GM23248 (cell line): ENCODE results near the gene ACVRL1. TPM values are rescaled to one million over a fixed set of nuclear protein-coding genes. Genes with fewer than 3 reads are reported as not detected.

ENCODE experiments used
- DNase-seq: peaks from one replicate; pipeline ENCODE4 v3.0.0-alpha.2; 2015
- H2AFZ ChIP-seq: fragments of 200-600 bp; sonication (generic); 2 replicates; pipeline ENCODE4 v1.6.1; 2016; ENCODE audit warnings: antibody characterized with exemption
- H3F3A ChIP-seq: fragments of 200-600 bp; sonication (generic); 2 replicates; pipeline ENCODE4 v1.6.1; 2016; ENCODE audit warnings: mild to moderate bottlenecking, antibody characterized with exemption, mixed run types; ENCODE audit not compliant: insufficient read depth
- H3K27ac ChIP-seq: fragments of 200-600 bp; sonication (generic); 2 replicates; pipeline ENCODE4 v1.5.1; 2016; ENCODE audit warnings: mild to moderate bottlenecking
- H3K27me3 ChIP-seq: fragments of 200-600 bp; sonication (generic); replicated peaks from 2 replicates; pipeline ENCODE4 v1.6.1; 2016; ENCODE audit warnings: mild to moderate bottlenecking; ENCODE audit not compliant: insufficient read depth
- H3K36me3 ChIP-seq: fragments of 200-600 bp; sonication (generic); 2 replicates; pipeline ENCODE4 v1.6.1; 2016; ENCODE audit warnings: low read depth, mild to moderate bottlenecking
- H3K4me1 ChIP-seq: fragments of 200-600 bp; sonication (generic); 2 replicates; pipeline ENCODE4 v1.6.1; 2016; ENCODE audit warnings: mild to moderate bottlenecking; ENCODE audit not compliant: insufficient read depth
- H3K4me2 ChIP-seq: fragments of 200-600 bp; sonication (generic); one replicate; pipeline ENCODE4 v1.6.1; 2016; ENCODE audit warnings: mild to moderate bottlenecking; ENCODE audit not compliant: unreplicated experiment
- H3K4me3 ChIP-seq: fragments of 200-600 bp; sonication (generic); 2 replicates; pipeline ENCODE4 v1.5.1; 2016; ENCODE audit warnings: mild to moderate bottlenecking
- H3K79me2 ChIP-seq: fragments of 200-600 bp; sonication (generic); 2 replicates; pipeline ENCODE4 v1.6.1; 2016; ENCODE audit warnings: mild to moderate bottlenecking; ENCODE audit not compliant: insufficient read depth
- H3K9ac ChIP-seq: fragments of 200-600 bp; sonication (generic); 2 replicates; pipeline ENCODE4 v1.6.1; 2016; ENCODE audit warnings: mild to moderate bottlenecking
- H3K9me2 ChIP-seq: fragments of 200-600 bp; sonication (generic); 2 replicates; pipeline ENCODE4 v1.6.1; 2016; ENCODE audit warnings: mixed run types, mild to moderate bottlenecking, moderate library complexity; ENCODE audit not compliant: insufficient read depth
- H3K9me3 ChIP-seq: fragments of 200-600 bp; sonication (generic); one replicate; pipeline ENCODE4 v1.6.1; 2017; ENCODE audit warnings: low read depth
- H4K20me1 ChIP-seq: fragments of 200-600 bp; sonication (generic); 2 replicates; pipeline ENCODE4 v1.6.0; 2016; ENCODE audit not compliant: insufficient read depth
- EZH2 ChIP-seq: fragments of 200-600 bp; sonication (generic); IDR thresholded peaks from 2 replicates; pipeline ENCODE4 v1.6.1; 2018; ENCODE audit warnings: antibody characterized with exemption, mild to moderate bottlenecking; ENCODE audit not compliant: insufficient read depth, poor library complexity, severe bottlenecking
- EZH2phosphoT487 ChIP-seq: fragments of 200-600 bp; sonication (generic); IDR thresholded peaks from 2 replicates; pipeline ENCODE4 v1.6.1; 2018; ENCODE audit warnings: antibody characterized with exemption, moderate library complexity, mild to moderate bottlenecking, low read depth; ENCODE audit not compliant: insufficient read depth
- WGBS, 2 experiments: methylation state at CpG; one replicate each; pipeline ENCODE4 v1.1.6; 2015 to 2017; ENCODE audit warnings: low lambda C conversion rate in 2 of 2, low coverage in 1 of 2; ENCODE audit errors: missing lambda C conversion rate in 2 of 2; 5-methylcytosine and 5-hydroxymethylcytosine counted together
- in situ Hi-C: fragments of 300-500 bp; cut with MboI; formaldehyde crosslinking; loops from 2 replicates; pipeline ENCODE4 v1.15.0; 2020
- polyA plus RNA-seq: library from polyadenylated mRNA; unstranded; fragments of >200 nt; fragmentation: Nextera tagmentation; extraction: Ambion mirVana; gene quantifications from 2 replicates; pipeline ENCODE4 v1.2.1, GENCODE V29; 2016
- total RNA-seq: library from RNA; depleted of rRNA; stranded (reverse); fragments of >200 nt; shearing (Covaris generic); gene quantifications from 2 replicates; pipeline ENCODE4 v1.2.3, GENCODE V29; 2014

The ACVRL1 gene
- total and polyA plus RNA-seq, 2 experiments from 2014 or later: 19.1 to 114 TPM

DNA sequence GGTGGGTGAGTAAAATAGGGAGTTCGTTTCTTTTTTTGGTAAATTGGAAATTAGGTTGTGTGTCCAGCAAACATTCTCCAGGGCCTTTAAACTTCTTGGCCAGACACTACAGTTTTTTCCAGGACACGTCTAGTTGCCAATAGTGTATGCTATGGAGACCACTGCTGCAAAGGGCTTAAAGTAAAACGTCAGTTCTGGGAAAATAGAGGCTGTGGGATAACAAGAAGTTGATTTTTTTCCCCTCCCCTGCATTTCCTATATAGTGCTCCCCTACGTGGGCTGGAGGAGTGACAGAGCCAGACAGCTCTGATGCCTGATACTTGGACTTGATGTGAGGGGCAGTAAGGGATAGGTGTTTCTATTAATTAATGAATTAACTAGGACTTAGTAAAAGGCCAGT lies 46.6 kb downstream of the ACVRL1 start:
- Histone ChIP-seq H2AFZ (no peak overlapping the region), H3K9ac (peak overlapping the region; percentile 97), H4K20me1 (peaks cover 3% of the 10 kb centered on the region; the same call in 1 of the 2 replicates), H3K9me3 (no peaks in the 10 kb centered on the region), H3K9me2 (no peaks in the 10 kb centered on the region), H3F3A (peaks cover 53% of the 10 kb centered on the region), H3K4me1 (peaks cover 60% of the 10 kb centered on the region), H3K36me3 (no peaks in the 10 kb centered on the region), H3K27ac (no peak overlapping the region), H3K79me2 (peaks cover 75% of the 10 kb centered on the region), H3K27me3 (no peaks in the 10 kb centered on the region), H3K4me2 (peak overlapping the region; percentile 88), H3K4me3 (peak overlapping the region; percentile 96)
- DNase-seq: no peak
- 28 to 29% methylated on average over 4 of the region's 4 CpGs for WGBS, 2 experiments
- TF ChIP-seq EZH2phosphoT487 (no peak), EZH2 (no peak)
- in situ Hi-C loops: no loop called here

DNA sequence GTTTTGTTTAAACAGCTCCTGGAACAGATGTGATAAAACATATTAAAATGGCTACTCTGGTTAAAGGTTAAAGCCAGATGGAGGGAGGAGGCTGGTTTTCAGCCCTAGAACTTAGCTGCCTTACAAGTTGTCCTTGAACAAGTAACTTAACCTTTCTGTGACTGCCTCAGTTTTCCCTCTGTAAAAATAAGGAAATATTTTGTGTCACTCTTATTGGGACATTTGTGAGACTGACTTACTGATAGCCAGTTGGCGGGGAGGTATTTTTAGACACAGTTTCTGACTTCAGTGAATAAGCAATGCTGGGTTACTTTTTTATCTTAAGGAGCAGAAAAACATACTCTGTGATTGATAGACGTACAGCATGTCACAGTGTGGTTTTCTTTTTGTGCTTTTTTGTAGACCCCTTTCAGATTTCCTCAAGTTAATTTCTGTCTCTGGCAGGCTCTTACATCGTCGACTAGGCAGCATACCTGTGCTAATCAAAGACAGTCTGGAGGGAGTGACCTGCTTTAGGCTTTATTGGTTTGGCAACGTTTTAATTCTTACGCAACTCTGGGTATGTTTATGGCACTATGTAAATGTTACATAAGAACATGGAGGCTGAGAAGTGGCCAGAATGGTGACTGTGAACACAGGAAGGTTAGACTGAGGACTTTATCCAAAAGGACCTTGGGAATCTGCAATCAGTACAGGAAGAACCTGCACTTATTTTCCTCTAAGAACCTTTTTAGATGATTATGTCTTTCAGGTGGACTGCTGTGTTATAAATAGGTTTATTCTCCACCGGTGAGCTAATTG lies 47.5 kb downstream of the ACVRL1 start:
- peak overlapping the region; percentile 97; the same call in 1 of the 2 replicates for H3K9ac ChIP-seq
- peak overlapping the region; percentile 88 for H3K4me2 ChIP-seq

DNA sequence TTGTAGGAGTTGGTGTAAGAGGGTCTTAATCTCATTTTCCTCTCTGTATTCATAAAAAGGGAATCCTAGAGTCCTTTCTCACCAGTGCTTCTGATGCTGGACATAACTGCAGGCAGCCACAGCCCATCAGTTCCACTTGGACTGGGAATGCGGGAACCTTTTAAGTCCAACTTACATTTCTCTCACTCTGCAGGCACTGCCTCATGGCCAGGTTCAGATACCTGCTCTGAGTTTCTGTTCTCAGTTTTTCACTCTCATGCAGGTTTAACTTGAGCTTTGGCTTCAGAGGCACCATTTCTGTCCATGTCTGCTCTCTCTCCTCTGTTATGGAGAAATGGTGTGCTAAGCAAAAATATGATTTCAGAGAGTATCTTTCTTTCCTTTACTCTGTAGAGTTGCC lies 48.4 kb downstream of the ACVRL1 start:
- Histone ChIP-seq H4K20me1 (peaks cover 3% of the 10 kb centered on the region; the same call in 1 of the 2 replicates), H2AFZ (no peak overlapping the region), H3K27me3 (no peaks in the 10 kb centered on the region), H3K27ac (no peak overlapping the region), H3K4me2 (peak overlapping the region; percentile 88), H3K4me1 (peaks cover 50% of the 10 kb centered on the region), H3F3A (peaks cover 36% of the 10 kb centered on the region), H3K79me2 (peaks cover 93% of the 10 kb centered on the region), H3K9ac (no peak overlapping the region), H3K9me3 (no peaks in the 10 kb centered on the region), H3K36me3 (no peaks in the 10 kb centered on the region), H3K9me2 (no peaks in the 10 kb centered on the region), H3K4me3 (no peak overlapping the region)
- no peak for DNase-seq
- TF ChIP-seq EZH2phosphoT487: no peak
- WGBS, 2 experiments: 100% methylated on average over 1 of the region's 1 CpG
- in situ Hi-C loops: no loop called here

More for the DNA sequence above, 47.5 kb downstream of the ACVRL1 start:
- peaks cover 45% of the 10 kb centered on the region for H3F3A ChIP-seq
- no peak for TF ChIP-seq EZH2phosphoT487
- TF ChIP-seq EZH2: no peak
- no peak overlapping the region; the same call in 1 of the 2 replicates for H3K27ac ChIP-seq
- in situ Hi-C loops: no loop called here
- DNase-seq: peak; percentile 42
- H3K27me3 ChIP-seq: no peaks in the 10 kb centered on the region
- no peak overlapping the region for H2AFZ ChIP-seq
- WGBS, 2 experiments: 65 to 69% methylated on average over 7 of the region's 7 CpGs
- peaks cover 59% of the 10 kb centered on the region for H3K4me1 ChIP-seq
- H3K36me3 ChIP-seq: no peaks in the 10 kb centered on the region
- H3K79me2 ChIP-seq: peaks cover 84% of the 10 kb centered on the region
- H3K9me3 ChIP-seq: no peaks in the 10 kb centered on the region
- H3K4me3 ChIP-seq: peak overlapping the region; percentile 96
- no peaks in the 10 kb centered on the region for H3K9me2 ChIP-seq
- peaks cover 3% of the 10 kb centered on the region; the same call in 1 of the 2 replicates for H4K20me1 ChIP-seq

DNA sequence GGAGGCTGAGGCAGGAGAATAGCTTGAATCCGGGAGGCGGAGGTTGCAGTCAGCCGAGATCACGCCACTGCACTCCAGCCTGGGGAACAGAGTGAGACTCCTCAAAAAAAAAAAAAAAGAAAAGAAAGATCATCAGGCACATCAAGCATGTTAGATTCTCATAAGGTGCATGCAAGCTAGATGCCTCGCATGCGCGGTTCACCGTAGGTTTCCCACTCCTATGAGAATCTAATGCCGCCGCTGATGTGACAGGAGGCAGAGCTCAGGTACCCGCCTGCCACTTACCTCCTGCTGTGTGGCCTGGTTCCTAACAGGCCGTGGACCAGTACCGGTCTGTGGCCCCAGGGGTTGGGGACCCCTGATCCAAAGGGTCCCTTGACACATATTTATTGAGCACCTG lies 51.2 kb downstream of the ACVRL1 start:
- Histone ChIP-seq H3K4me1 (peaks cover 39% of the 10 kb centered on the region), H3K27me3 (no peaks in the 10 kb centered on the region), H3F3A (peaks cover 25% of the 10 kb centered on the region; the same call in 1 of the 2 replicates), H2AFZ (no peak overlapping the region), H3K9ac (no peak overlapping the region), H4K20me1 (peaks cover 7% of the 10 kb centered on the region; the same call in 1 of the 2 replicates), H3K9me2 (no peaks in the 10 kb centered on the region), H3K9me3 (no peaks in the 10 kb centered on the region), H3K4me3 (no peak overlapping the region), H3K27ac (no peak overlapping the region), H3K79me2 (peaks cover 100% of the 10 kb centered on the region), H3K36me3 (peaks cover 4% of the 10 kb centered on the region; the same call in 1 of the 2 replicates), H3K4me2 (no peak overlapping the region)
- DNase-seq: no peak
- in situ Hi-C loops: no loop called here
- whole genome bisulfite sequencing, 2 experiments: 94 to 95% methylated on average over 13 of the region's 13 CpGs
- TF ChIP-seq EZH2 (no peak), EZH2phosphoT487 (no peak)
